Caco-2 (cell line): ENCODE data around the gene ERC2. TPM values are rescaled to one million over a fixed set of nuclear protein-coding genes. Genes with fewer than 3 reads are reported as not detected.

ENCODE experiments used
- BruUV-seq: library from RNA; stranded (reverse); fragments of 400-500 nt; replicated peaks from 2 replicates; lab custom pipeline; 2021; lab: Mats Ljungman, UMichigan
- CTCF ChIA-PET: fragments of 300-600 bp; sonication (Branson Sonifier 250); formaldehyde crosslinking; loops from one replicate; lab custom pipeline; 2022; ENCODE audit warnings: antibody characterized with exemption; lab: Charles Lee
- POLR2A ChIA-PET: fragments of 300-600 bp; sonication (Branson Sonifier 250); formaldehyde crosslinking; loops from one replicate; lab custom pipeline; 2022; ENCODE audit warnings: antibody characterized with exemption; lab: Charles Lee
- DNase-seq, 2 experiments: peaks; one replicate each; pipeline versions ENCODE4 v3.0.0 to v3.0.0-alpha.2; 2020 to 2022
- H3K27me3 ChIP-seq: replicated peaks from 2 replicates; pipeline ENCODE4 v1.6.0; 2011; ENCODE audit warnings: low read length; ENCODE audit not compliant: control insufficient read depth, insufficient read depth
- H3K36me3 ChIP-seq: 2 replicates; pipeline ENCODE4 v1.5.1; 2011; ENCODE audit warnings: low read length; ENCODE audit not compliant: control insufficient read depth, insufficient read depth
- H3K4me1 ChIP-seq: fragments of 250-450 bp; sonication (Bioruptor Pico); 2 replicates; pipeline ENCODE4 v1.5.1; 2020; ENCODE audit warnings: mild to moderate bottlenecking
- H3K4me3 ChIP-seq: 2 replicates; pipeline ENCODE4 v1.5.1; 2011; ENCODE audit warnings: low read depth, mild to moderate bottlenecking, control low read depth, low read length
- H3K9me3 ChIP-seq: fragments of 250-450 bp; sonication (Bioruptor Pico); 2 replicates; pipeline ENCODE4 v1.5.1; 2020; ENCODE audit warnings: mild to moderate bottlenecking, moderate library complexity
- H3K27ac Mint-ChIP-seq: one replicate; pipeline ENCODE4 v1.8.0; 2022; ENCODE audit warnings: mixed read lengths; ENCODE audit not compliant: unreplicated experiment
- H3K27me3 Mint-ChIP-seq: one replicate; pipeline ENCODE4 v1.8.0; 2022; ENCODE audit warnings: mixed read lengths; ENCODE audit not compliant: insufficient read depth, unreplicated experiment
- H3K36me3 Mint-ChIP-seq: one replicate; pipeline ENCODE4 v1.8.0; 2022; ENCODE audit warnings: mild to moderate bottlenecking, mixed read lengths; ENCODE audit not compliant: insufficient read depth, unreplicated experiment
- H3K4me1 Mint-ChIP-seq: one replicate; pipeline ENCODE4 v1.8.0; 2022; ENCODE audit warnings: low read depth, mixed read lengths; ENCODE audit not compliant: unreplicated experiment
- H3K4me3 Mint-ChIP-seq: one replicate; pipeline ENCODE4 v1.8.0; 2022; ENCODE audit warnings: mild to moderate bottlenecking, moderate library complexity, mixed read lengths; ENCODE audit not compliant: unreplicated experiment
- H3K9me3 Mint-ChIP-seq: one replicate; pipeline ENCODE4 v1.8.0; 2022; ENCODE audit warnings: mixed read lengths; ENCODE audit not compliant: unreplicated experiment
- intact Hi-C: fragments of 100-400 bp; cut with micrococcal nuclease; formaldehyde crosslinking; loops from one replicate; pipeline ENCODE4 v1.10.0; 2022; ENCODE audit not compliant: unreplicated experiment
- total RNA-seq: library from RNA; stranded (reverse); gene quantifications from 2 replicates; pipeline ENCODE4 v1.2.3, GENCODE V29; 2022
- TF ChIP-seq, protein P1 (sequence below), 2 experiments: fragments of 200-600 bp in 1 of 2; IDR thresholded peaks; 1 replicate in 1 of 2; 2 replicates in 1 of 2; pipeline versions ENCODE4 v1.5.1 to v1.8.0; 2011 to 2022; ENCODE audit warnings: antibody characterized with exemption in 1 of 2, control low read depth in 1 of 2, inconsistent platforms in 1 of 2, low read depth in 1 of 2, low read length in 1 of 2, mild to moderate bottlenecking in 1 of 2, moderate library complexity in 1 of 2; ENCODE audit not compliant: insufficient read depth in 1 of 2, severe bottlenecking in 1 of 2, unreplicated experiment in 1 of 2

ERC2 gene
- total RNA-seq, 1 experiment from 2014 or later = 0.54 TPM

GRCh38 chr3:55576621-55577388, 891.5 kb downstream of the ERC2 start:
- intact Hi-C loops = no loop called here
- Mint-ChIP-seq H3K27ac (no peak overlapping the region), H3K27me3 (no peaks in the 10 kb centered on the region), H3K9me3 (no peaks in the 10 kb centered on the region), H3K4me1 (no peaks in the 10 kb centered on the region), H3K4me3 (no peak overlapping the region), H3K36me3 (no peaks in the 10 kb centered on the region)
- Histone ChIP-seq H3K9me3 (no peaks in the 10 kb centered on the region; the same call in 1 of the 2 replicates), H3K27me3 (no peaks in the 10 kb centered on the region), H3K4me3 (no peak overlapping the region), H3K36me3 (no peaks in the 10 kb centered on the region), H3K4me1 (peaks cover 1% of the 10 kb centered on the region; the same call in 1 of the 2 replicates)
- TF ChIP-seq, protein P1, sequence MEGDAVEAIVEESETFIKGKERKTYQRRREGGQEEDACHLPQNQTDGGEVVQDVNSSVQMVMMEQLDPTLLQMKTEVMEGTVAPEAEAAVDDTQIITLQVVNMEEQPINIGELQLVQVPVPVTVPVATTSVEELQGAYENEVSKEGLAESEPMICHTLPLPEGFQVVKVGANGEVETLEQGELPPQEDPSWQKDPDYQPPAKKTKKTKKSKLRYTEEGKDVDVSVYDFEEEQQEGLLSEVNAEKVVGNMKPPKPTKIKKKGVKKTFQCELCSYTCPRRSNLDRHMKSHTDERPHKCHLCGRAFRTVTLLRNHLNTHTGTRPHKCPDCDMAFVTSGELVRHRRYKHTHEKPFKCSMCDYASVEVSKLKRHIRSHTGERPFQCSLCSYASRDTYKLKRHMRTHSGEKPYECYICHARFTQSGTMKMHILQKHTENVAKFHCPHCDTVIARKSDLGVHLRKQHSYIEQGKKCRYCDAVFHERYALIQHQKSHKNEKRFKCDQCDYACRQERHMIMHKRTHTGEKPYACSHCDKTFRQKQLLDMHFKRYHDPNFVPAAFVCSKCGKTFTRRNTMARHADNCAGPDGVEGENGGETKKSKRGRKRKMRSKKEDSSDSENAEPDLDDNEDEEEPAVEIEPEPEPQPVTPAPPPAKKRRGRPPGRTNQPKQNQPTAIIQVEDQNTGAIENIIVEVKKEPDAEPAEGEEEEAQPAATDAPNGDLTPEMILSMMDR (IDR thresholded peaks at IDR 0.05; ENCODE audit: insufficient read depth in 1 of 2, low read depth in 1 of 2, low read length in 1 of 2, severe bottlenecking in 1 of 2, unreplicated experiment in 1 of 2) = no peak
- ChIA-PET POLR2A (no interaction called here), CTCF (no interaction called here)
- DNase-seq = no peak
- BruUV-seq = no TSS peak

GRCh38 chr3:55574671-55575070, 893.6 kb downstream of the ERC2 start:
- Mint-ChIP-seq H3K4me1 (no peaks in the 10 kb centered on the region), H3K27ac (no peak overlapping the region), H3K27me3 (no peaks in the 10 kb centered on the region), H3K4me3 (no peak overlapping the region), H3K9me3 (no peaks in the 10 kb centered on the region), H3K36me3 (peaks cover 5% of the 10 kb centered on the region)
- Histone ChIP-seq H3K27me3 (no peaks in the 10 kb centered on the region), H3K9me3 (no peaks in the 10 kb centered on the region; the same call in 1 of the 2 replicates), H3K4me3 (no peak overlapping the region), H3K4me1 (peaks cover 20% of the 10 kb centered on the region), H3K36me3 (no peaks in the 10 kb centered on the region)
- CTCF ChIA-PET = no interaction called here
- no peak for DNase-seq
- POLR2A ChIA-PET = no interaction called here
- BruUV-seq = no TSS peak
- TF ChIP-seq, protein P1 (IDR thresholded peaks at IDR 0.05; ENCODE audit: insufficient read depth in 1 of 2, low read depth in 1 of 2, low read length in 1 of 2, severe bottlenecking in 1 of 2, unreplicated experiment in 1 of 2) = no peak
- intact Hi-C loops = no loop called here

DNA sequence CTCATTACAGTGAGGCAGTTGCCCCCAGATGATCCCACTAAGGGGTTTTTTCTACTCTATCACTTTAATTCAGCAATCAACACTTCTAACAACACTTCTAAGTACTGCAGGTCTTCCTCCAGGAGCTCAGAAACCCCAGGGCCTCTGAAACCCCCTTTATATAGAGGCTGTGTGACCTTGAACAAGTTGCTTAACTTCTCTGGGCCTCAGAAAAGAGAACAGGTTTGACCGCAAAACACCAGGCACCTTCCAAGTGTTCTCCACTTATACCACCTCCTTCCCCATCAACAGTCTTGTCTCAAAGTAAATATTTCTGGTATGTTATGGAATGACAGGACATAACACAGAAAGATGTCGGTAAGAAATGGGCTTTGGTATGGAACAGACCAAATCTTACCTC, 895.5 kb downstream of the ERC2 start:
- H3K27me3 ChIP-seq = no peaks in the 10 kb centered on the region
- Mint-ChIP-seq H3K27me3 (no peaks in the 10 kb centered on the region), H3K4me1 (peaks cover 10% of the 10 kb centered on the region), H3K9me3 (peaks cover 12% of the 10 kb centered on the region), H3K27ac (no peak overlapping the region), H3K36me3 (peaks cover 13% of the 10 kb centered on the region), H3K4me3 (no peak overlapping the region)
- H3K9me3 ChIP-seq = no peaks in the 10 kb centered on the region; the same call in 1 of the 2 replicates
- H3K4me1 ChIP-seq = peaks cover 32% of the 10 kb centered on the region
- ChIA-PET CTCF (no interaction called here), POLR2A (no interaction called here)
- no peak for DNase-seq
- TF ChIP-seq, protein P1 (IDR thresholded peaks at IDR 0.05; ENCODE audit: insufficient read depth in 1 of 2, low read depth in 1 of 2, low read length in 1 of 2, severe bottlenecking in 1 of 2, unreplicated experiment in 1 of 2) = no peak
- intact Hi-C loops = no loop called here
- H3K4me3 ChIP-seq = no peak overlapping the region
- no peaks in the 10 kb centered on the region for H3K36me3 ChIP-seq
- no TSS peak for BruUV-seq
